Kidney epithelial cell (primary cell): Measurements from ENCODE around the gene IMMT. TPM values are rescaled to one million over a fixed set of nuclear protein-coding genes. Genes with fewer than 3 reads are reported as not detected.

Experiments
- DNase-seq: peaks from one replicate; pipeline ENCODE4 v3.0.0-alpha.2; 2010; ENCODE audit warnings: low read depth
- H3K27me3 ChIP-seq: 2 replicates; pipeline ENCODE4 v1.6.0; 2011; ENCODE audit warnings: low read length; ENCODE audit not compliant: control insufficient read depth, insufficient read depth
- H3K36me3 ChIP-seq: 2 replicates; pipeline ENCODE4 v1.5.1; 2011; ENCODE audit warnings: low read length; ENCODE audit not compliant: control insufficient read depth, insufficient read depth
- H3K4me3 ChIP-seq: 2 replicates; pipeline ENCODE4 v1.5.1; 2011; ENCODE audit warnings: low read depth, mild to moderate bottlenecking, control low read depth, low read length
- total RNA-seq: library from RNA; depleted of rRNA; stranded (reverse); fragments of >200 nt; gene quantifications from 2 replicates; pipeline ENCODE4 v1.2.3, GENCODE V29; 2015
- TF ChIP-seq, protein P1 (sequence below): IDR thresholded peaks from 2 replicates; pipeline ENCODE4 v1.5.1; 2011; ENCODE audit warnings: mild to moderate bottlenecking, moderate library complexity, low read length, control low read depth, inconsistent platforms; ENCODE audit not compliant: insufficient read depth, poor library complexity, severe bottlenecking

IMMT gene
- total RNA-seq, 1 donor from 2014 or later = 66.9 TPM

DNA sequence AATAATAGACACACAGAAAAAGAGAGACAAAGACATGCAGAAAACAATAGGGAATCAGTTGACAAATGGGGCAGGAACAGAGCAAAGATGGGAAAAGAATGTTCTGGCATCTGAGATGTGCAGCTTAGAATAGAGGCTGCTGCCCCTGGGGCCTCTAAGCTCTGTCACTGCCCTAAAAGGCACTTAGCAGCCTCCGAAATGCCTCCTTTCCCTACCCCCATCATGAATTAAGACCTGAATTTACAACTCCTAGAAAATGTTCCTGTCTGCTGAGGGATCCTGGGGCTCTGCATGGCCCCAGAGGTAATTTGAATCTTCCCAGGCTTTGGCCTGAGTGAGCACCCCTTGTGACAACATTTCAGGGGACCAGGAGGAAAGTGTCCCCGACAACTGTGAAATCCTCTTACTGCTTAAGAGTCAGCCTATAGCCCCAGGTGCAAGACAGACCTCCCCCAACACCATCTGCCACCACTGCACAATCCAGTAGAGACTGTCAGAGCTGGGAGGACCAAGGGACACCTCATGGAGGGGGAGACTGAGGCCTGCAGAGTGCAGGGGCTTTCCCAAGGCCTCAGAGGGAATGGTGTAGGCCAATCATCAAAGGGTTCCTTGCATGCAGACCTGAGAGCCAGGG, 28.8 kb upstream of the IMMT start:
- TF ChIP-seq, protein P1, sequence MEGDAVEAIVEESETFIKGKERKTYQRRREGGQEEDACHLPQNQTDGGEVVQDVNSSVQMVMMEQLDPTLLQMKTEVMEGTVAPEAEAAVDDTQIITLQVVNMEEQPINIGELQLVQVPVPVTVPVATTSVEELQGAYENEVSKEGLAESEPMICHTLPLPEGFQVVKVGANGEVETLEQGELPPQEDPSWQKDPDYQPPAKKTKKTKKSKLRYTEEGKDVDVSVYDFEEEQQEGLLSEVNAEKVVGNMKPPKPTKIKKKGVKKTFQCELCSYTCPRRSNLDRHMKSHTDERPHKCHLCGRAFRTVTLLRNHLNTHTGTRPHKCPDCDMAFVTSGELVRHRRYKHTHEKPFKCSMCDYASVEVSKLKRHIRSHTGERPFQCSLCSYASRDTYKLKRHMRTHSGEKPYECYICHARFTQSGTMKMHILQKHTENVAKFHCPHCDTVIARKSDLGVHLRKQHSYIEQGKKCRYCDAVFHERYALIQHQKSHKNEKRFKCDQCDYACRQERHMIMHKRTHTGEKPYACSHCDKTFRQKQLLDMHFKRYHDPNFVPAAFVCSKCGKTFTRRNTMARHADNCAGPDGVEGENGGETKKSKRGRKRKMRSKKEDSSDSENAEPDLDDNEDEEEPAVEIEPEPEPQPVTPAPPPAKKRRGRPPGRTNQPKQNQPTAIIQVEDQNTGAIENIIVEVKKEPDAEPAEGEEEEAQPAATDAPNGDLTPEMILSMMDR = no peak
- no peak for DNase-seq

GRCh38 chr2:86223140-86223926, 28.1 kb upstream of the IMMT start:
- H3K36me3 ChIP-seq = no peaks in the 10 kb centered on the region
- no peak for DNase-seq
- TF ChIP-seq, protein P1 = no peak
- no peaks in the 10 kb centered on the region for H3K27me3 ChIP-seq
- no peak overlapping the region for H3K4me3 ChIP-seq

More for the DNA sequence above, 28.8 kb upstream of the IMMT start:
- no peaks in the 10 kb centered on the region for H3K27me3 ChIP-seq
- no peak overlapping the region for H3K4me3 ChIP-seq
- no peaks in the 10 kb centered on the region for H3K36me3 ChIP-seq

- no peak for DNase-seq
- H3K27me3 ChIP-seq = no peaks in the 10 kb centered on the region
- TF ChIP-seq, protein P1 = peak; percentile 94
- no peak overlapping the region for H3K4me3 ChIP-seq
- H3K36me3 ChIP-seq = no peaks in the 10 kb centered on the region
Measured at GRCh38 chr2:86221066-86221684, 25.9 kb upstream of the IMMT start.

DNA sequence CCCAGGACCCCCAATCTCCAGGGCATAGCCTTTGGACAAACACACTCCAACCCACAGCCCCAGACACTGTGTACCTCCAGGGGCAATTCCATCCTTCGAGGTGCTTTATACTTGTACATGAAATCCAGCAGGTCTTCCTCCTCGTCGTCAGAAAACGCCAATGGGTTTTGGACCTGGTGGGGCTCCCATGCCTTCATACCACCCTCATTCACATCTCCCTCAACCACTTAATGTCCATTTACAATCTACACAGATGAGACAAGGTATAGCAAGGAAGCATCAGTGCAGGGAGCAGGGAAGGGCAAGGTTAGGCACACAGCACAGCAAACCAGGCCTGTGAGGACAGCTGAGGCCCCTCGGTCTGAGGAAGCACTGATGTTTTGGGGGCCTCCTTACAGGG, 24.6 kb upstream of the IMMT start:
- H3K27me3 ChIP-seq = no peaks in the 10 kb centered on the region
- TF ChIP-seq, protein P1 = no peak

GRCh38 chr2:86218124-86218523, 22.9 kb upstream of the IMMT start:
- Histone ChIP-seq H3K36me3 (no peaks in the 10 kb centered on the region), H3K4me3 (no peak overlapping the region), H3K27me3 (no peaks in the 10 kb centered on the region)
- no peak for DNase-seq
- TF ChIP-seq, protein P1 = no peak

More for the DNA sequence above, 24.6 kb upstream of the IMMT start:
- no peaks in the 10 kb centered on the region for H3K36me3 ChIP-seq
- no peak for DNase-seq
- no peak overlapping the region for H3K4me3 ChIP-seq
